ENCODE results near the gene GPR15LG. TPM values are rescaled to one million over a fixed set of nuclear protein-coding genes. Genes with fewer than 3 reads are reported as not detected.
"Not testable (repeated sequence)": the region's sequence is repeated elsewhere in the genome, so short reads cannot be mapped to it uniquely, and the experiment has no call there.

The GPR15LG gene
- total RNA-seq (ENCODE audit: low replicate concordance): not detected in 2 replicates

GRCh38 chr10:84173501-84173929 lies at the start of gene GPR15LG:
Gene GPR15LG, plus strand, starts transcription at chr10:84173801. Its CDS starts 51 bp downstream, at chr10:84173852.
- no peak for TF ChIP-seq CTCF (IDR thresholded peaks at IDR 0.05; ENCODE audit: insufficient read depth, low read length)
- no peak within 1 kb of the TSS for H3K4me3 ChIP-seq (ENCODE audit: low read depth, low read length)
- no peak for DNase-seq (ENCODE audit: low read depth)

GRCh38 chr10:84125910-84126784 lies 47.5 kb upstream of the GPR15LG start:
- not testable (repeated sequence) for DNase-seq (ENCODE audit: low read depth)

GRCh38 chr10:84126785-84127167 lies 46.8 kb upstream of the GPR15LG start:
- no peak for TF ChIP-seq CTCF (IDR thresholded peaks at IDR 0.05; ENCODE audit: insufficient read depth, low read length)
- no peak overlapping the region for H3K4me3 ChIP-seq (ENCODE audit: low read depth, low read length)
- no peak for DNase-seq (ENCODE audit: low read depth)

More at GRCh38 chr10:84125910-84126784, 47.5 kb upstream of the GPR15LG start:
- H3K4me3 ChIP-seq (ENCODE audit: low read depth, low read length): not testable (repeated sequence)

GRCh38 chr10:84135836-84136235 lies 37.8 kb upstream of the GPR15LG start:
- TF ChIP-seq CTCF (IDR thresholded peaks at IDR 0.05; ENCODE audit: insufficient read depth, low read length): no peak
- DNase-seq (ENCODE audit: low read depth): no peak
- no peak overlapping the region for H3K4me3 ChIP-seq (ENCODE audit: low read depth, low read length)

- no peak for DNase-seq (ENCODE audit: low read depth)
- H3K4me3 ChIP-seq (ENCODE audit: low read depth, low read length): no peak overlapping the region
- TF ChIP-seq CTCF (IDR thresholded peaks at IDR 0.05; ENCODE audit: insufficient read depth, low read length): no peak
These were observed 35.8 kb upstream of the GPR15LG start for GRCh38 chr10:84137811-84138210.

GRCh38 chr10:84138478-84139125 lies 35.0 kb upstream of the GPR15LG start:
- H3K4me3 ChIP-seq (ENCODE audit: low read depth, low read length): peak overlapping the region; percentile 61
- no peak for DNase-seq (ENCODE audit: low read depth)
- TF ChIP-seq CTCF (IDR thresholded peaks at IDR 0.05; ENCODE audit: insufficient read depth, low read length): no peak

All from fibroblast of the aortic adventitia (primary cell).